ENCODE data around the gene SUPT6H. TPM values are rescaled to one million over a fixed set of nuclear protein-coding genes. Genes with fewer than 3 reads are reported as not detected.
"Not testable (repeated sequence)": the region's sequence is repeated elsewhere in the genome, so short reads cannot be mapped to it uniquely, and the experiment has no call there.

The SUPT6H gene
- polyA plus RNA-seq, 2 of the 4 experiments (the other 2 are of a cell fraction): 51.4 to 63.8 TPM

GRCh38 chr17:28734712-28735241, 72.8 kb downstream of the SUPT6H start (continued):
- TF ChIP-seq REST (IDR thresholded peaks at IDR 0.05) (no peak), FOSB (CRISPR knock-in tag; IDR thresholded peaks at IDR 0.05) (no peak)

DNA sequence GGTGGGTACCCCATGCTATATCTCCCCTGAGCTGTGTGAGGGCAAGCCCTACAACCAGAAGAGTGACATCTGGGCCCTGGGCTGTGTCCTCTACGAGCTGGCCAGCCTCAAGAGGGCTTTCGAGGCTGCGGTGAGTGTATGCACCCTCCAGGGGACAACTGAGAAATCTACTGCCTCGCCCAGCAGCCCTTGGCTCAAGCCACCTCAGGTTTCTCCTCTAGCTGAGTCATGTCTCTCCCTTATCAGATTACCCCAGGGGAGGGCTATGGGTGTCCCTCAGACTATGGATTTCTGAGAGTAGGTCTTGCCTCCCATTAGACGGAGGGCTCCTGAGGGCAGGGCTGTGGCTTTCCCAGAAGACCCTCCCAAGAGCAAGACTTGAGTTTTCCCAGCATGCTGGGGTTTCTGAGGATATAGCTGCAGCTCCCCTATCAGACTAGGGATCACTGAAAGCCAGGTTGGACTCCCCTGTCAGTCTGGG, 73.3 kb downstream of the SUPT6H start:
- TF ChIP-seq MYC (IDR thresholded peaks at IDR 0.05; ENCODE audit: borderline replicate concordance, low read length) (no peak), E2F6 (IDR thresholded peaks at IDR 0.05; ENCODE audit: borderline replicate concordance, low read depth) (no peak), GATA3 (IDR thresholded peaks at IDR 0.05; ENCODE audit: borderline replicate concordance) (0 out of 2 replicates have a peak, but pooled peaks have one; percentile 13)
- peak; percentile 73 to 76 for ATAC-seq
- peaks cover 2% of the 10 kb centered on the region for H3K9me3 ChIP-seq
- FAIRE-seq: no peak
- 38% methylated on average over 5 of the region's 5 CpGs for WGBS (ENCODE audit: missing lambda C conversion rate)
- H3K27ac ChIP-seq: peak overlapping the region; percentile 2 to 73; a peak in 3 of 6 replicates
- H3K4me3 ChIP-seq: no peak overlapping the region
- CTCF ChIA-PET: interaction anchor here (1.2 to 17.5 kb wide), 4 partner anchors 9 to 168 kb away, joined by 3 to 977 read pairs (median 20); partner anchors contain the start of genes TLCD1 and TRAF4
- peaks cover 9% of the 10 kb centered on the region for H3K4me1 ChIP-seq
- H3K4me2 ChIP-seq: peak overlapping the region; percentile 23; the same call in 1 of the 3 replicates
- POLR2A ChIA-PET: interaction anchor here (0.9 to 1.5 kb wide), 2 partner anchors 8 to 9 kb away, joined by 5 to 10 read pairs; partner anchors contain the start of genes TLCD1 and TRAF4
- DNase-seq (ENCODE audit: low read depth in 1 of 2, low spot score in 1 of 2): peak in 1 of 2 experiments; percentile 56

DNA sequence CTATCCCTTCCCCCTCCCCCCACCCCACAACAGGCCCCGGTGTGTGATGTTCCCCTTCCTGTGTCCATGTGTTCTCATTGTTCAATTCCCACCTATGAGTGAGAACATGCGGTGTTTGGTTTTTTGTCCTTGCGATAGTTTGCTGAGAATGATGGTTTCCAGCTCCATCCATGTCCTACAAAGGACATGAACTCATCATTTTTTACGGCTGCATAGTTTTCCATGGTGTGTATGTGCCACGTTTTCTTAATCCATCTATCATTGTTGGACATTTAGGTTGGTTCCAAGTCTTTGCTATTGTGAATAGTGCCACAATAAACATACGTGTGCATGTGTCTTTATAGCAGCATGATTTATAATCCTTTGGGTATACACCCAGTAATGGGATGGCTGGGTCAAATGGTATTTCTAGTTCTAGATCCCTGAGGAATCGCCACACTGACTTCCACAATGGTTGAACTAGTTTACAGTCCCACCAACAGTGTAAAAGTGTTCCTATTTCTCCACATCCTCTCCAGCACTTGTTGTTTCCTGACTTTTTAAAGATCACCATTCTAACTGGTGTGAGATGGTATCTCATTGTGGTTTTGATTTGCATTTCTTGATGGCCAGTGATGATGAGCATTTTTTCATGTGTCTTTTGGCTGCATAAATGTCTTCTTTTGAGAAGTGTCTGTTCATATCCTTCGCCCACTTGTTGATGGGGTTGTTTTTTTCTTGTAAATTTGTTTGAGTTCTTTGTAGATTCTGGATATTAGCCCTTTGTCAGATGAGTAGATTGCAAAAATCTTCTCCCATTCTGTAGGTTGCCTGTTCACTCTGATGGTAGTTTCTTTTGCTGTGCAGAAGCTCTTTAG, 74.1 kb downstream of the SUPT6H start:
- ATAC-seq; H3K4me1 ChIP-seq; H3K27ac ChIP-seq; DNase-seq (ENCODE audit: low read depth in 1 of 2, low spot score in 1 of 2); H3K4me3 ChIP-seq; H3K9me3 ChIP-seq; H3K4me2 ChIP-seq; FAIRE-seq: not testable (repeated sequence)
- ChIA-PET POLR2A (interaction anchor here (0.9 to 1.5 kb wide), 2 partner anchors 7 to 10 kb away, joined by 5 to 10 read pairs; partner anchors contain the start of genes TLCD1 and TRAF4), CTCF (interaction anchor here (1.2 to 22.6 kb wide), 5 partner anchors 9 to 167 kb away, joined by 3 to 977 read pairs (median 24); partner anchors contain the start of genes NEK8, RPL23A, TLCD1 and TRAF4)
- WGBS (ENCODE audit: missing lambda C conversion rate): 88% methylated on average over 7 of the region's 8 CpGs

DNA sequence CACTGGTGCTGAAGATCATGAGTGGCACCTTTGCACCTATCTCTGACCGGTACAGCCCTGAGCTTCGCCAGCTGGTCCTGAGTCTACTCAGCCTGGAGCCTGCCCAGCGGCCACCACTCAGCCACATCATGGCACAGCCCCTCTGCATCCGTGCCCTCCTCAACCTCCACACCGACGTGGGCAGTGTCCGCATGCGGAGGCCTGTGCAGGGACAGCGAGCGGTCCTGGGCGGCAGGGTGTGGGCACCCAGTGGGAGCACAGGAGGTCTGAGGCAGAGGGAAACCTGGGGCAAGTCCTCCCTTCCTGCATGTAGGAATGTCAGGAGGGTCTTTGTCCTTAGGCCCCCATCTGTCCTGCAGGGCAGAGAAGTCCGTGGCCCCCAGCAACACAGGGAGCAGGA, 75.3 kb downstream of the SUPT6H start:
- 92% methylated on average over 12 of the region's 12 CpGs for WGBS (ENCODE audit: missing lambda C conversion rate)
- H3K4me3 ChIP-seq: no peak overlapping the region
- H3K4me2 ChIP-seq: no peak overlapping the region
- no peak for TF ChIP-seq HOXB13 (CRISPR knock-in tag; IDR thresholded peaks at IDR 0.05; ENCODE audit: low read depth)
- no peak for TF ChIP-seq KDM1A (IDR thresholded peaks at IDR 0.05; ENCODE audit: low read depth)
- TF ChIP-seq, protein P1, sequence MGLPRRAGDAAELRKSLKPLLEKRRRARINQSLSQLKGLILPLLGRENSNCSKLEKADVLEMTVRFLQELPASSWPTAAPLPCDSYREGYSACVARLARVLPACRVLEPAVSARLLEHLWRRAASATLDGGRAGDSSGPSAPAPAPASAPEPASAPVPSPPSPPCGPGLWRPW (IDR thresholded peaks at IDR 0.05): no peak
- TF ChIP-seq HOXA7 (CRISPR knock-in tag; IDR thresholded peaks at IDR 0.05): no peak
- no peak for TF ChIP-seq EHF (CRISPR knock-in tag; IDR thresholded peaks at IDR 0.05)
- TF ChIP-seq RNF2 (IDR thresholded peaks at IDR 0.05; ENCODE audit: borderline replicate concordance, low read depth): no peak
- TF ChIP-seq, protein P2, sequence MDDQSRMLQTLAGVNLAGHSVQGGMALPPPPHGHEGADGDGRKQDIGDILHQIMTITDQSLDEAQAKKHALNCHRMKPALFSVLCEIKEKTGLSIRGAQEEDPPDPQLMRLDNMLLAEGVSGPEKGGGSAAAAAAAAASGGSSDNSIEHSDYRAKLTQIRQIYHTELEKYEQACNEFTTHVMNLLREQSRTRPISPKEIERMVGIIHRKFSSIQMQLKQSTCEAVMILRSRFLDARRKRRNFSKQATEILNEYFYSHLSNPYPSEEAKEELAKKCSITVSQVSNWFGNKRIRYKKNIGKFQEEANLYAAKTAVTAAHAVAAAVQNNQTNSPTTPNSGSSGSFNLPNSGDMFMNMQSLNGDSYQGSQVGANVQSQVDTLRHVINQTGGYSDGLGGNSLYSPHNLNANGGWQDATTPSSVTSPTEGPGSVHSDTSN (IDR thresholded peaks at IDR 0.05): no peak
- TF ChIP-seq CHD4 (IDR thresholded peaks at IDR 0.05; ENCODE audit: borderline replicate concordance): no peak
- no peak for TF ChIP-seq TFCP2L1 (CRISPR knock-in tag; IDR thresholded peaks at IDR 0.05)
- no peak for TF ChIP-seq POLR2AphosphoS2 (conservative IDR thresholded peaks at IDR 0.05; ENCODE audit: low read length)
- no peak for TF ChIP-seq NR3C1 (IDR thresholded peaks at IDR 0.05)
- FAIRE-seq (no peak), ATAC-seq (no peak), DNase-seq (ENCODE audit: low read depth in 1 of 2, low spot score in 1 of 2) (no peak)
- no peak overlapping the region for H3K27ac ChIP-seq
- peaks cover 9% of the 10 kb centered on the region for H3K9me3 ChIP-seq
- ChIA-PET POLR2A (interaction anchor here (0.7 kb wide), 1 partner anchor 8 kb away, joined by 3 read pairs; the partner anchor contains the start of gene NEK8), CTCF (interaction anchor here (22.6 kb wide), 1 partner anchor 10 kb away, joined by 977 read pairs; the partner anchor contains the start of genes NEK8, RPL23A and TLCD1)
- H3K4me1 ChIP-seq: peaks cover 15% of the 10 kb centered on the region

All from A549 (cell line).